Hepatocyte (in vitro differentiated cells): ENCODE data around the gene EVC2.

Experiments
- EZH2phosphoT487 ChIP-seq: fragments of 200-600 bp; sonication (generic); IDR thresholded peaks from one replicate; pipeline ENCODE4 v1.6.1; 2018; ENCODE audit warnings: antibody characterized with exemption, mild to moderate bottlenecking, low read depth, moderate library complexity; ENCODE audit not compliant: unreplicated experiment, severe bottlenecking
- TF ChIP-seq, protein P1 (sequence below): fragments of 200-600 bp; sonication (generic); IDR thresholded peaks from 2 replicates; pipeline ENCODE4 v1.5.1; 2016; ENCODE audit warnings: antibody characterized with exemption, mild to moderate bottlenecking; ENCODE audit not compliant: poor library complexity

DNA sequence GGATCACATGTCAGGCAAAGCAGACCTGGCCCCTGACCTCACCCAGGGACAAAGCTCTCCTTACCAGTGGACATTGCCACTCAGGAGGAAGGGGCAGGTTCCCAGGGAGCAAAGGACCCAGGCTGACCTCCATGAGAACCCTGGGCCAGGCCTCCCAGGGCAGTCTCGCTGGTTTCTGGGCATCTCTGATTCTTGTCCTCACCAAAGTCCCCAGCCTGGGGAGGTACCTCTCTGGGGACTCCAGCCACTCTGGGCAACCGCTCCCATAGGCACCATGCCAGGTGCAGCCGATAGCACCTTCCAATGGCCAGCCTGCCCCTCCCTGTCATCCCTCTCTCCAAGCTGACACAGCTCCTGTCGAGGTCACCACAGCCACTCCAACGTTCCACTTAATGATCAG lies 7.9 kb downstream of the EVC2 start:
- TF ChIP-seq, protein P1, sequence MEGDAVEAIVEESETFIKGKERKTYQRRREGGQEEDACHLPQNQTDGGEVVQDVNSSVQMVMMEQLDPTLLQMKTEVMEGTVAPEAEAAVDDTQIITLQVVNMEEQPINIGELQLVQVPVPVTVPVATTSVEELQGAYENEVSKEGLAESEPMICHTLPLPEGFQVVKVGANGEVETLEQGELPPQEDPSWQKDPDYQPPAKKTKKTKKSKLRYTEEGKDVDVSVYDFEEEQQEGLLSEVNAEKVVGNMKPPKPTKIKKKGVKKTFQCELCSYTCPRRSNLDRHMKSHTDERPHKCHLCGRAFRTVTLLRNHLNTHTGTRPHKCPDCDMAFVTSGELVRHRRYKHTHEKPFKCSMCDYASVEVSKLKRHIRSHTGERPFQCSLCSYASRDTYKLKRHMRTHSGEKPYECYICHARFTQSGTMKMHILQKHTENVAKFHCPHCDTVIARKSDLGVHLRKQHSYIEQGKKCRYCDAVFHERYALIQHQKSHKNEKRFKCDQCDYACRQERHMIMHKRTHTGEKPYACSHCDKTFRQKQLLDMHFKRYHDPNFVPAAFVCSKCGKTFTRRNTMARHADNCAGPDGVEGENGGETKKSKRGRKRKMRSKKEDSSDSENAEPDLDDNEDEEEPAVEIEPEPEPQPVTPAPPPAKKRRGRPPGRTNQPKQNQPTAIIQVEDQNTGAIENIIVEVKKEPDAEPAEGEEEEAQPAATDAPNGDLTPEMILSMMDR = no peak
- TF ChIP-seq EZH2phosphoT487 = no peak
